Measurements from ENCODE around the gene PTPRN2.

DNA sequence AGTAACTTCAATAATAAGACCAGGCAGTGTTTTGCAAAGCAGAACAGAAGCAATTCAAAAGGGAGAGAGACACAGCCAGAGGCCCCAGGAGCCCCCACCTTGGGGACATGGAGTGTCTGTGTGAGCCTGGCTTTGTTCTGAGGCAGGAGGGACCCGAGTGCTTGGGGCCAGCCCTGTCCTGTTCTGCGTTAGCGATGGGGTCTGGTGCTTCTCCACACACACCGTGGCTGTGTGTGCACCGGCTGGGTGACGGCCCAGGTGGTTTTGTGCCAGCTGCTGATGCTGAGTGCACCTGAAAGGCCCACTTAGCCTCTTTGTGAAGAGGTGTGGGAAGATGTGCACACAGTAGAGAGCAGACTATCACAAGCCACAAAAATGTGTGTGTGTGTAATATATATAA lies 781.9 kb downstream of the PTPRN2 start:
- TF ChIP-seq, protein P1, sequence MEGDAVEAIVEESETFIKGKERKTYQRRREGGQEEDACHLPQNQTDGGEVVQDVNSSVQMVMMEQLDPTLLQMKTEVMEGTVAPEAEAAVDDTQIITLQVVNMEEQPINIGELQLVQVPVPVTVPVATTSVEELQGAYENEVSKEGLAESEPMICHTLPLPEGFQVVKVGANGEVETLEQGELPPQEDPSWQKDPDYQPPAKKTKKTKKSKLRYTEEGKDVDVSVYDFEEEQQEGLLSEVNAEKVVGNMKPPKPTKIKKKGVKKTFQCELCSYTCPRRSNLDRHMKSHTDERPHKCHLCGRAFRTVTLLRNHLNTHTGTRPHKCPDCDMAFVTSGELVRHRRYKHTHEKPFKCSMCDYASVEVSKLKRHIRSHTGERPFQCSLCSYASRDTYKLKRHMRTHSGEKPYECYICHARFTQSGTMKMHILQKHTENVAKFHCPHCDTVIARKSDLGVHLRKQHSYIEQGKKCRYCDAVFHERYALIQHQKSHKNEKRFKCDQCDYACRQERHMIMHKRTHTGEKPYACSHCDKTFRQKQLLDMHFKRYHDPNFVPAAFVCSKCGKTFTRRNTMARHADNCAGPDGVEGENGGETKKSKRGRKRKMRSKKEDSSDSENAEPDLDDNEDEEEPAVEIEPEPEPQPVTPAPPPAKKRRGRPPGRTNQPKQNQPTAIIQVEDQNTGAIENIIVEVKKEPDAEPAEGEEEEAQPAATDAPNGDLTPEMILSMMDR (IDR thresholded peaks at IDR 0.05) = no peak
- TF ChIP-seq, protein P2, sequence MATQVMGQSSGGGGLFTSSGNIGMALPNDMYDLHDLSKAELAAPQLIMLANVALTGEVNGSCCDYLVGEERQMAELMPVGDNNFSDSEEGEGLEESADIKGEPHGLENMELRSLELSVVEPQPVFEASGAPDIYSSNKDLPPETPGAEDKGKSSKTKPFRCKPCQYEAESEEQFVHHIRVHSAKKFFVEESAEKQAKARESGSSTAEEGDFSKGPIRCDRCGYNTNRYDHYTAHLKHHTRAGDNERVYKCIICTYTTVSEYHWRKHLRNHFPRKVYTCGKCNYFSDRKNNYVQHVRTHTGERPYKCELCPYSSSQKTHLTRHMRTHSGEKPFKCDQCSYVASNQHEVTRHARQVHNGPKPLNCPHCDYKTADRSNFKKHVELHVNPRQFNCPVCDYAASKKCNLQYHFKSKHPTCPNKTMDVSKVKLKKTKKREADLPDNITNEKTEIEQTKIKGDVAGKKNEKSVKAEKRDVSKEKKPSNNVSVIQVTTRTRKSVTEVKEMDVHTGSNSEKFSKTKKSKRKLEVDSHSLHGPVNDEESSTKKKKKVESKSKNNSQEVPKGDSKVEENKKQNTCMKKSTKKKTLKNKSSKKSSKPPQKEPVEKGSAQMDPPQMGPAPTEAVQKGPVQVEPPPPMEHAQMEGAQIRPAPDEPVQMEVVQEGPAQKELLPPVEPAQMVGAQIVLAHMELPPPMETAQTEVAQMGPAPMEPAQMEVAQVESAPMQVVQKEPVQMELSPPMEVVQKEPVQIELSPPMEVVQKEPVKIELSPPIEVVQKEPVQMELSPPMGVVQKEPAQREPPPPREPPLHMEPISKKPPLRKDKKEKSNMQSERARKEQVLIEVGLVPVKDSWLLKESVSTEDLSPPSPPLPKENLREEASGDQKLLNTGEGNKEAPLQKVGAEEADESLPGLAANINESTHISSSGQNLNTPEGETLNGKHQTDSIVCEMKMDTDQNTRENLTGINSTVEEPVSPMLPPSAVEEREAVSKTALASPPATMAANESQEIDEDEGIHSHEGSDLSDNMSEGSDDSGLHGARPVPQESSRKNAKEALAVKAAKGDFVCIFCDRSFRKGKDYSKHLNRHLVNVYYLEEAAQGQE (IDR thresholded peaks at IDR 0.05; ENCODE audit: insufficient read depth in 1 of 2, low read depth in 2 of 2, low read length in 1 of 2) = no peak
- no peak for TF ChIP-seq POLR2AphosphoS5 (IDR thresholded peaks at IDR 0.05; ENCODE audit: low read depth, low read length)
